Measurements from ENCODE around the gene C1orf116. TPM values are rescaled to one million over a fixed set of nuclear protein-coding genes. Genes with fewer than 3 reads are reported as not detected.

C1orf116 gene
- total and polyA plus RNA-seq, 10 of the 15 experiments (the other 5 are each of a cell fraction or from before 2014, with no cell fraction given): 0.01 to 0.08 TPM; not detected in 8

DNA sequence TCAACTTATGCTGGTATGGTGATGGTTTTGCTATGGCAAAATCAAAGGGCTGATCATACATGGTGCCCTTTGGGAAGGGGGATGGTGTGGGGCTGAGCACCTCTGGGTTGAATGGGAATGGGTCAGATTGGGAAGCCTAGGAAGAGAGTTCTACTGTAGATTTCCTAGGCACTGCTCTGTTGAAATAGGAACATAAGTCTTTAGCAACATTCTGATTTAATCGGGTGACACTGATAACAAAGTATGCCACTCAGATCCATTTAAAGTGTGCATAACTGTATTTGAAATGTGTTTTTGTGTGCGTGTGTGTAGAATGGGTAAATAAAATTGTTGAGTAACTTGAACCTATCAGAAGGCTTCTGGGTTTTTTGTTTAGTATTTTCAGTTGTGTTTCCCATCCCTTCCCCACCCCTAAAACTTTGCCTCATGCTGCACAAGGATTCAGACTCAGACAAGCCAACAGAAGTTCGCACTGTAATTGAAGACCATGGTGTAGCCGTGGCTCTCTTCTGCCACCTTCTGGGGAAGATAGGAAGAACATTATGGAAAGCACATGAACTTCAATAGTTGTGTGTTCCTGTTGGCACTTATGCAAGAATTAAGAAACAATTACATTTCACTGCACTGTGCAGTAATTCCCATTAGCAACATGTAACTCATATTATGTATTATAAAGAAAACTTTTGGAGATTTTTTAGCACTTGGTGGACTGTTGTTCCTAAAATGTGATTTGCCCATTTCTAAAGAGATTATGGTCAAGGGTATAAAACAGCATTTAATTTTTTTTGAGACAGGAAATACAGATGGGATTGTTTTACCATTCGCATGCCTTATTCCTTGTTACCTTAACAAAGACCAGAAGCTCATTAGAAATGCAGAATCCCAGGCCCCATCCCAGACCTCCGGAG, 45.2 kb upstream of the C1orf116 start:
- FAIRE-seq: peak; percentile 96
- SMC1A ChIA-PET (ENCODE audit: uncharacterized antibody, unreplicated experiment): interaction anchor here (0.6 to 7.7 kb wide), 12 partner anchors 9 to 353 kb away, joined by 3 to 66 read pairs (median 3); partner anchors contain the start of gene YOD1

More for the DNA sequence above, 45.2 kb upstream of the C1orf116 start:
- H3K79me2 ChIP-seq (ENCODE audit: control insufficient read depth, insufficient read depth, low read length): no peaks in the 10 kb centered on the region
- no peak overlapping the region for H3K4me3 ChIP-seq
- no peak overlapping the region for H3K9ac ChIP-seq (ENCODE audit: control insufficient read depth, insufficient read depth, low read length)
- H3K9me3 ChIP-seq (replicated peaks; ENCODE audit: control insufficient read depth, insufficient read depth, low read length): no peaks in the 10 kb centered on the region
- no peaks in the 10 kb centered on the region for H4K20me1 ChIP-seq (ENCODE audit: control insufficient read depth, insufficient read depth)
- ATAC-seq (peak; percentile 94), DNase-seq (ENCODE audit: low read depth, low spot score) (peak; percentile 53)
- no peak overlapping the region for H3K27ac ChIP-seq (ENCODE audit: control insufficient read depth, insufficient read depth)
- no TSS peak for BruUV-seq (replicated peaks)
- H2AFZ ChIP-seq (ENCODE audit: control insufficient read depth, low read depth, low read length): no peak overlapping the region
- in situ Hi-C loops (cut with MboI) (loop anchor here (5.0 kb wide), 1 partner anchor 330 kb away; no protein-coding TSS in a partner anchor), intact Hi-C loops (cut with micrococcal nuclease; ENCODE audit: unreplicated experiment) (loop anchor here (1.0 to 5.0 kb wide), 5 partner anchors 27 to 94 kb away; no protein-coding TSS in a partner anchor)
- TF ChIP-seq SMC3 (IDR thresholded peaks at IDR 0.05; ENCODE audit: borderline replicate concordance, low read length) (peak; percentile 86), YY1 (IDR thresholded peaks at IDR 0.05; ENCODE audit: low read depth, low read length) (0 out of 2 replicates have a peak, but pooled peaks have one; percentile 49), RAD21 (IDR thresholded peaks at IDR 0.05; ENCODE audit: insufficient read depth, low read depth, low read length) (peak; percentile 94), FOXK2 (IDR thresholded peaks at IDR 0.05) (no peak), ZNF24 (IDR thresholded peaks at IDR 0.05) (0 out of 2 replicates have a peak, but pooled peaks have one; percentile 24), SUZ12 (IDR thresholded peaks at IDR 0.05; ENCODE audit: unreplicated experiment) (no peak)
- TF ChIP-seq, protein P1, sequence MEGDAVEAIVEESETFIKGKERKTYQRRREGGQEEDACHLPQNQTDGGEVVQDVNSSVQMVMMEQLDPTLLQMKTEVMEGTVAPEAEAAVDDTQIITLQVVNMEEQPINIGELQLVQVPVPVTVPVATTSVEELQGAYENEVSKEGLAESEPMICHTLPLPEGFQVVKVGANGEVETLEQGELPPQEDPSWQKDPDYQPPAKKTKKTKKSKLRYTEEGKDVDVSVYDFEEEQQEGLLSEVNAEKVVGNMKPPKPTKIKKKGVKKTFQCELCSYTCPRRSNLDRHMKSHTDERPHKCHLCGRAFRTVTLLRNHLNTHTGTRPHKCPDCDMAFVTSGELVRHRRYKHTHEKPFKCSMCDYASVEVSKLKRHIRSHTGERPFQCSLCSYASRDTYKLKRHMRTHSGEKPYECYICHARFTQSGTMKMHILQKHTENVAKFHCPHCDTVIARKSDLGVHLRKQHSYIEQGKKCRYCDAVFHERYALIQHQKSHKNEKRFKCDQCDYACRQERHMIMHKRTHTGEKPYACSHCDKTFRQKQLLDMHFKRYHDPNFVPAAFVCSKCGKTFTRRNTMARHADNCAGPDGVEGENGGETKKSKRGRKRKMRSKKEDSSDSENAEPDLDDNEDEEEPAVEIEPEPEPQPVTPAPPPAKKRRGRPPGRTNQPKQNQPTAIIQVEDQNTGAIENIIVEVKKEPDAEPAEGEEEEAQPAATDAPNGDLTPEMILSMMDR (IDR thresholded peaks at IDR 0.05 in 2 of 3, conservative IDR thresholded peaks at IDR 0.05 in 1 of 3; ENCODE audit: control insufficient read depth in 2 of 3, extremely low read depth in 1 of 3, insufficient read depth in 1 of 3, low read depth in 3 of 3, low read length in 3 of 3): peak; percentile 85 to 95 (median 92); a peak in 5 of 6 replicates
- ChIA-PET CTCF (interaction anchor here (0.6 to 10.2 kb wide), 8 partner anchors 25 to 422 kb away, joined by 3 to 154 read pairs (median 16); partner anchors contain the start of genes PFKFB2 and YOD1), POLR2A (no interaction called here), RAD21 (ENCODE audit: unreplicated experiment) (interaction anchor here (1.2 to 1.4 kb wide), 3 partner anchors 28 to 422 kb away, joined by 3 to 7 read pairs (median 3); no protein-coding TSS in a partner anchor)
- H3K27me3 ChIP-seq (replicated peaks in 1 of 2; ENCODE audit: control insufficient read depth in 2 of 2, insufficient read depth in 2 of 2, low read length in 1 of 2): no peaks in the 10 kb centered on the region
- H3K4me1 ChIP-seq (ENCODE audit: control insufficient read depth, insufficient read depth, low read length): no peaks in the 10 kb centered on the region
- 40% methylated on average over 6 of the region's 6 CpGs for WGBS (ENCODE audit: insufficient coverage, insufficient replicate concordance, low lambda C conversion rate, missing lambda C conversion rate)
- H3K4me2 ChIP-seq (ENCODE audit: control insufficient read depth, insufficient read depth): no peak overlapping the region
- H3K36me3 ChIP-seq (ENCODE audit: control insufficient read depth in 2 of 2, insufficient read depth in 2 of 2, low read length in 1 of 2): no peaks in the 10 kb centered on the region
